ENCODE results near the gene VSTM1. TPM values are rescaled to one million over a fixed set of nuclear protein-coding genes. Genes with fewer than 3 reads are reported as not detected.

Gene VSTM1
- total and polyA plus RNA-seq, 2 of the 8 experiments (the other 6 are each of a cell fraction or from before 2014, with no cell fraction given) = 0.12 to 0.65 TPM

DNA sequence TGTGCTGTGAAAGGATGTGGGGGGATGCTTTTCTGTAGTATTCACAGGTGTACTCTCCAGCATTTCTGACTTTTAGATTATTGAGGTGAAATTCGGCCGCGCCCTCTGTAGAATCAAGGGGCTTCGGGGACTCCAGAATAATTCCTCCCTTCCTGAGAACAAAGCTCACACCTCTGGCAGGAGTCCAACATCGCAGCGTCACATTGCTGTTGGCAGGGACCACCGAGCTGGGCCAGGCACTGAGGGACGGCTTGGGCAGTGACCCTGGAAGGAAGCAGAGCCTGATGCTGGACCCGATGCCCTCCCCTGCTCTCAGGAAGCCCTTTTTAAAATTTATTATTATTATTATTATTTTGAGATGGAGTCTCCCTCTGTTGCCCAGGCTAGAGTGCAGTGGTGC lies 11.2 kb upstream of the VSTM1 start (continued):
- no peak for TF ChIP-seq EGR1 (IDR thresholded peaks at IDR 0.05; ENCODE audit: borderline replicate concordance, low read depth, low read length)

DNA sequence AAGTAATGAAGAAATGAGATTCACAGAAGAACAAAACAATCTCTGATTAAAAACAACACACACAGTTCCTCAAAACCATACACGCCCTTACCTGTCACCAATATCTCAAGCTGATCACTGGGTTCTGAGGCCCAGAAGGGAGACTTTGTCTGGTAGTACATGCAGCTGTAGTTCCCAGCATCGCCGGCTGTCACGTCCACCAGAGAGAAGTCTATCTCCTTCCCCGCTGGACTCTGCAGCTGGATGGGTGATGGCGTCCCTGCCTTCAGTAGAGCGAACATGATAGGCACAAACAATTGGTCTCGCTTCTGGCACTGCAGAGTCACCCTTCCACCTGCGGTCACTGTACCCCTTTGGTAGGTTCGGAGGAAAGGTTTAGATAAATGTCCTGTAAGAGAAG lies 10.1 kb upstream of the VSTM1 start:
- no peaks in the 10 kb centered on the region for H3K4me1 ChIP-seq (replicated peaks in 1 of 4; ENCODE audit: control insufficient read depth in 3 of 4, insufficient read depth in 4 of 4, low read length in 3 of 4)
- no peak for DNase-seq (ENCODE audit: low read depth in 1 of 2, low spot score in 2 of 2)
- H3K27ac ChIP-seq (ENCODE audit: low read depth, low read length) = no peak overlapping the region
- no peaks in the 10 kb centered on the region for H3K79me1 ChIP-seq (ENCODE audit: low read depth, low read length)
- H3K27me3 ChIP-seq (replicated peaks in 1 of 4; ENCODE audit: control insufficient read depth in 3 of 4, extremely low read depth in 1 of 4, insufficient read depth in 3 of 4, low read length in 3 of 4) = no peaks in the 10 kb centered on the region; a peak in 1 of 7 replicates
- H3K79me2 ChIP-seq (ENCODE audit: control insufficient read depth in 1 of 2, insufficient read depth in 2 of 2, low read length in 2 of 2) = no peaks in the 10 kb centered on the region
- H3K18ac ChIP-seq (ENCODE audit: extremely low read depth, low read length) = no peak overlapping the region
- no peak overlapping the region for H3K56ac ChIP-seq (replicated peaks; ENCODE audit: insufficient read length, low read depth, low read length)
- no peak overlapping the region for H3K4me2 ChIP-seq (ENCODE audit: insufficient read depth in 1 of 2, low read depth in 2 of 2, low read length in 2 of 2)
- FAIRE-seq = no peak
- H3K36me3 ChIP-seq (ENCODE audit: control insufficient read depth in 2 of 4, insufficient read depth in 4 of 4, low read length in 3 of 4) = no peaks in the 10 kb centered on the region
- H2BK120ac ChIP-seq (replicated peaks; ENCODE audit: low read depth, low read length) = no peak overlapping the region
- no peaks in the 10 kb centered on the region for H3K9me3 ChIP-seq (ENCODE audit: insufficient read depth in 2 of 2, low read depth in 1 of 2, low read length in 1 of 2)
- no peak overlapping the region for H3K14ac ChIP-seq (ENCODE audit: insufficient read length)
- H2BK20ac ChIP-seq (ENCODE audit: low read length) = no peak overlapping the region
- H2BK15ac ChIP-seq (ENCODE audit: low read length) = no peak overlapping the region
- no peaks in the 10 kb centered on the region for H3K23me2 ChIP-seq (ENCODE audit: low read depth, low read length)
- H2BK12ac ChIP-seq (ENCODE audit: low read depth, low read length) = no peak overlapping the region
- H3K4ac ChIP-seq (replicated peaks; ENCODE audit: insufficient read length, low read depth, low read length) = no peak overlapping the region
- TF ChIP-seq GABPA (IDR thresholded peaks at IDR 0.05; ENCODE audit: borderline replicate concordance, insufficient read depth, low read length) = no peak
- no peak for TF ChIP-seq PHF8 (conservative IDR thresholded peaks at IDR 0.05; ENCODE audit: low read depth, low read length)
- no peak for TF ChIP-seq YY1 (IDR thresholded peaks at IDR 0.05; ENCODE audit: low read depth, low read length)
- no peak for TF ChIP-seq RBBP5 (IDR thresholded peaks at IDR 0.05; ENCODE audit: borderline replicate concordance, low read depth, low read length)
- no peak for TF ChIP-seq RAD21 (IDR thresholded peaks at IDR 0.05 in 1 of 2, conservative IDR thresholded peaks at IDR 0.05 in 1 of 2; ENCODE audit: low read depth in 2 of 2, low read length in 2 of 2)
- no peak for TF ChIP-seq CREB1 (IDR thresholded peaks at IDR 0.05)
- no peak for TF ChIP-seq CHD2 (IDR thresholded peaks at IDR 0.05; ENCODE audit: low read length)
- POLR2A ChIA-PET (ENCODE audit: partially characterized antibody) = no interaction called here
- H4K5ac ChIP-seq (ENCODE audit: insufficient read length, low read depth, low read length) = no peak overlapping the region
- H3K9ac ChIP-seq (replicated peaks in 1 of 4; ENCODE audit: extremely low read depth in 1 of 4, low read depth in 3 of 4, low read length in 3 of 4) = no peak overlapping the region
- no peak overlapping the region for H2BK5ac ChIP-seq (ENCODE audit: low read depth, low read length)
- no peaks in the 10 kb centered on the region for H4K20me1 ChIP-seq (replicated peaks in 1 of 2; ENCODE audit: control insufficient read depth in 1 of 2, insufficient read depth in 2 of 2, low read length in 2 of 2)
- WGBS, 2 experiments (ENCODE audit: extremely low coverage in 1 of 2, insufficient coverage in 1 of 2, insufficient read length in 1 of 2, insufficient replicate concordance in 2 of 2, low coverage in 1 of 2, low lambda C conversion rate in 2 of 2, missing lambda C conversion rate in 1 of 2) = 93% methylated on average over 10 of the region's 10 CpGs; no CpG with 5 or more reads in 1 of the 2 experiments
- no peak overlapping the region for H4K91ac ChIP-seq (replicated peaks; ENCODE audit: insufficient read length, low read length)
- no peak overlapping the region for H3K4me3 ChIP-seq (ENCODE audit: extremely low read depth in 1 of 4, insufficient read depth in 2 of 4, low read depth in 3 of 4, low read length in 4 of 4)
- H2AK5ac ChIP-seq (ENCODE audit: low read depth, low read length) = no peak overlapping the region
- no peak overlapping the region for H3K23ac ChIP-seq (ENCODE audit: insufficient read length)
- CTCF ChIA-PET (ENCODE audit: partially characterized antibody) = no interaction called here
- H2AFZ ChIP-seq (ENCODE audit: low read length) = no peak overlapping the region
- no peak overlapping the region for H4K8ac ChIP-seq (ENCODE audit: extremely low read depth, insufficient read depth, low read length)
